DOHH2 (cell line): ENCODE data around the gene PRDM16.

ENCODE experiments used
- H3F3A ChIP-seq: fragments of 200-600 bp; sonication (generic), shearing (Covaris generic); 2 replicates; pipeline ENCODE4 v1.6.0; 2016; ENCODE audit warnings: antibody characterized with exemption, mild to moderate bottlenecking; ENCODE audit not compliant: control insufficient read depth, insufficient read depth
- H3K27ac ChIP-seq: fragments of 200-600 bp; sonication (generic); 2 replicates; pipeline ENCODE4 v1.5.1; 2014; ENCODE audit warnings: low read depth, mild to moderate bottlenecking, low read length, moderate library complexity
- H3K27me3 ChIP-seq: fragments of 200-600 bp; sonication (generic); 2 replicates; pipeline ENCODE4 v1.6.1; 2014; ENCODE audit warnings: mild to moderate bottlenecking, low read length, mixed read lengths; ENCODE audit not compliant: control insufficient read depth
- H3K36me3 ChIP-seq: fragments of 200-600 bp; sonication (generic); 2 replicates; pipeline ENCODE4 v1.6.1; 2014; ENCODE audit warnings: mild to moderate bottlenecking, low read length, moderate library complexity, mixed read lengths; ENCODE audit not compliant: control insufficient read depth
- H3K4me1 ChIP-seq: fragments of 200-600 bp; sonication (generic); 2 replicates; pipeline ENCODE4 v1.6.1; 2014; ENCODE audit warnings: mild to moderate bottlenecking, low read length, mixed read lengths; ENCODE audit not compliant: control insufficient read depth
- H3K4me2 ChIP-seq: fragments of 200-600 bp; sonication (generic); 2 replicates; pipeline ENCODE4 v1.6.0; 2014; ENCODE audit warnings: mild to moderate bottlenecking, low read length, moderate library complexity
- H3K4me3 ChIP-seq: fragments of 200-600 bp; sonication (generic); 2 replicates; pipeline ENCODE4 v1.5.1; 2014; ENCODE audit warnings: mild to moderate bottlenecking, low read length, mixed read lengths
- H3K79me2 ChIP-seq: fragments of 200-600 bp; sonication (generic); 2 replicates; pipeline ENCODE4 v1.6.1; 2014; ENCODE audit warnings: mild to moderate bottlenecking, low read length, mixed read lengths; ENCODE audit not compliant: control insufficient read depth
- H3K9me2 ChIP-seq: fragments of 200-600 bp; sonication (generic); replicated peaks from 2 replicates; pipeline ENCODE4 v1.6.1; 2014; ENCODE audit warnings: mild to moderate bottlenecking, low read length, mixed read lengths; ENCODE audit not compliant: control insufficient read depth
- H3K9me3 ChIP-seq: fragments of 200-600 bp; sonication (generic); 2 replicates; pipeline ENCODE4 v1.6.1; 2014; ENCODE audit warnings: antibody characterized with exemption, low read length, mixed read lengths; ENCODE audit not compliant: control insufficient read depth, insufficient read depth
- H4K20me1 ChIP-seq: fragments of 200-600 bp; sonication (generic); 2 replicates; pipeline ENCODE4 v1.6.0; 2014; ENCODE audit warnings: low read depth, mild to moderate bottlenecking, antibody characterized with exemption, low read length, moderate library complexity; ENCODE audit not compliant: control insufficient read depth, insufficient read depth
- CTCF ChIP-seq: fragments of 200-600 bp; sonication (generic); IDR thresholded peaks from one replicate; pipeline ENCODE4 v1.5.1; 2014; ENCODE audit warnings: antibody characterized with exemption, mild to moderate bottlenecking, low read depth, low read length; ENCODE audit not compliant: poor library complexity, severe bottlenecking
- EZH2phosphoT487 ChIP-seq: fragments of 200-600 bp; sonication (generic); IDR thresholded peaks from 2 replicates; pipeline ENCODE4 v1.6.1; 2017; ENCODE audit warnings: borderline replicate concordance, mild to moderate bottlenecking, antibody characterized with exemption, low read length, moderate library complexity, mixed read lengths

PRDM16 gene

GRCh38 chr1:3461238-3461933 lies 392.4 kb downstream of the PRDM16 start:
- Histone ChIP-seq H3K9me2 (no peaks in the 10 kb centered on the region), H3K4me2 (no peak overlapping the region), H3K36me3 (no peaks in the 10 kb centered on the region), H3K4me3 (no peak overlapping the region), H3K27me3 (no peaks in the 10 kb centered on the region), H3K4me1 (no peaks in the 10 kb centered on the region), H3K79me2 (no peaks in the 10 kb centered on the region), H4K20me1 (no peaks in the 10 kb centered on the region), H3K27ac (no peak overlapping the region), H3K9me3 (no peaks in the 10 kb centered on the region), H3F3A (no peaks in the 10 kb centered on the region)
- TF ChIP-seq EZH2phosphoT487: no peak
- no peak for TF ChIP-seq CTCF

GRCh38 chr1:3461934-3462275 lies 392.9 kb downstream of the PRDM16 start:
- Histone ChIP-seq H3K27ac (no peak overlapping the region), H3K4me2 (no peak overlapping the region), H3F3A (no peaks in the 10 kb centered on the region), H3K36me3 (no peaks in the 10 kb centered on the region), H3K79me2 (no peaks in the 10 kb centered on the region), H3K27me3 (no peaks in the 10 kb centered on the region), H4K20me1 (no peaks in the 10 kb centered on the region), H3K9me3 (no peaks in the 10 kb centered on the region), H3K4me1 (no peaks in the 10 kb centered on the region), H3K9me2 (no peaks in the 10 kb centered on the region), H3K4me3 (no peak overlapping the region)
- TF ChIP-seq EZH2phosphoT487 (no peak), CTCF (no peak)

- Histone ChIP-seq H3K79me2 (no peaks in the 10 kb centered on the region), H3K27ac (no peak overlapping the region), H3K9me2 (no peaks in the 10 kb centered on the region), H3K36me3 (no peaks in the 10 kb centered on the region), H3K4me1 (no peaks in the 10 kb centered on the region), H3K27me3 (no peaks in the 10 kb centered on the region), H3K9me3 (no peaks in the 10 kb centered on the region), H4K20me1 (no peaks in the 10 kb centered on the region), H3K4me2 (no peak overlapping the region), H3K4me3 (no peak overlapping the region), H3F3A (no peaks in the 10 kb centered on the region)
- TF ChIP-seq CTCF: no peak
- TF ChIP-seq EZH2phosphoT487: no peak
These were observed 393.5 kb downstream of the PRDM16 start for GRCh38 chr1:3462356-3463012.
